NB4 (cell line): Measurements from ENCODE around the gene PAPSS2.
"Not testable (repeated sequence)": the region's sequence is repeated elsewhere in the genome, so short reads cannot be mapped to it uniquely, and the experiment has no call there.

Experiments used
- DNase-seq: peaks from one replicate; pipeline ENCODE4 v3.0.0; 2010; ENCODE audit warnings: low read depth
- H3K4me3 ChIP-seq: one replicate; pipeline ENCODE4 v1.5.1; 2011; ENCODE audit warnings: mild to moderate bottlenecking, low read depth, low read length, moderate library complexity
- CTCF ChIP-seq: IDR thresholded peaks from one replicate; pipeline ENCODE4 v1.5.1; 2012; ENCODE audit warnings: low read depth, low read length
- MAX ChIP-seq: IDR thresholded peaks from 2 replicates; pipeline ENCODE4 v1.6.1; 2011; ENCODE audit warnings: low read depth, low read length
- MYC ChIP-seq: IDR thresholded peaks from 2 replicates; pipeline ENCODE4 v1.6.1; 2011; ENCODE audit warnings: low read depth, low read length
- POLR2A ChIP-seq: IDR thresholded peaks from 2 replicates; pipeline ENCODE4 v1.6.1; 2011; ENCODE audit warnings: mild to moderate bottlenecking; ENCODE audit not compliant: insufficient read length; ENCODE audit errors: extremely low read depth

The PAPSS2 gene

GRCh38 chr10:87659571-87660483 is at the start of gene PAPSS2:
Gene PAPSS2, plus strand, starts transcription at chr10:87659878. Its CDS starts 104 bp downstream, at chr10:87659982.
- TF ChIP-seq MYC (no peak), MAX (no peak), CTCF (no peak), POLR2A (no peak)
- DNase-seq, result peak; percentile 64
- H3K4me3 ChIP-seq, result peak within 1 kb of the TSS; percentile 52

- H3K4me3 ChIP-seq, result not testable (repeated sequence)
These were observed 48.3 kb upstream of the PAPSS2 start for GRCh38 chr10:87611341-87611740.

GRCh38 chr10:87612115-87612514 is 47.6 kb upstream of the PAPSS2 start:
- no peak for DNase-seq
- H3K4me3 ChIP-seq, result no peak overlapping the region
- no peak for TF ChIP-seq POLR2A
- TF ChIP-seq CTCF, result no peak
- TF ChIP-seq MAX, result no peak
- no peak for TF ChIP-seq MYC

More at GRCh38 chr10:87611341-87611740, 48.3 kb upstream of the PAPSS2 start:
- not testable (repeated sequence) for DNase-seq

- H3K4me3 ChIP-seq, result no peak overlapping the region
- no peak for DNase-seq
- TF ChIP-seq MYC, result no peak
These were observed 45.9 kb upstream of the PAPSS2 start for GRCh38 chr10:87613751-87614150.

GRCh38 chr10:87615856-87616255 is 43.8 kb upstream of the PAPSS2 start:
- TF ChIP-seq MAX (no peak), CTCF (no peak), POLR2A (no peak), MYC (no peak)
- DNase-seq, result peak; percentile 30
- H3K4me3 ChIP-seq, result no peak overlapping the region

GRCh38 chr10:87617503-87617902 is 42.2 kb upstream of the PAPSS2 start:
- H3K4me3 ChIP-seq, result no peak overlapping the region
- TF ChIP-seq CTCF (no peak), MAX (no peak), MYC (no peak), POLR2A (no peak)
- no peak for DNase-seq
